Uterus (tissue), 4 donors: ENCODE data around the gene DUS2. TPM values are rescaled to one million over a fixed set of nuclear protein-coding genes. Genes with fewer than 3 reads are reported as not detected.
A peak's percentile ranks its signal among the peaks of the same experiment; 100 is the strongest.

Experiments used
- DNase-seq, 2 donors: peaks; one replicate each; pipeline ENCODE4 v3.0.0-alpha.2; 2019 to 2020
- H3K27ac ChIP-seq, 2 donors: fragments of 200-600 bp; sonication (generic); 1 replicate in 1 of 2; 2 replicates in 1 of 2; pipeline ENCODE4 v1.5.1; 2016 to 2018
- H3K27me3 ChIP-seq, 2 donors: fragments of 200-600 bp; sonication (generic); one replicate each; pipeline ENCODE4 v1.5.1; 2018 to 2019; ENCODE audit warnings: control low read depth in 1 of 2
- H3K36me3 ChIP-seq, 2 donors: fragments of 200-600 bp; sonication (generic); one replicate each; pipeline ENCODE4 v1.5.1; 2019; ENCODE audit warnings: control low read depth in 1 of 2
- H3K4me1 ChIP-seq, 2 donors: fragments of 200-600 bp; sonication (generic); one replicate each; pipeline ENCODE4 v1.5.1; 2018 to 2019; ENCODE audit warnings: control low read depth in 1 of 2
- H3K4me3 ChIP-seq, 2 donors: fragments of 200-600 bp; sonication (generic); 1 replicate in 1 of 2; 2 replicates in 1 of 2; pipeline ENCODE4 v1.5.1; 2018 to 2019; ENCODE audit warnings: mild to moderate bottlenecking in 1 of 2
- H3K9me3 ChIP-seq, 2 donors: fragments of 200-600 bp; sonication (generic); one replicate each; pipeline ENCODE4 v1.5.1; 2019; ENCODE audit warnings: control low read depth in 1 of 2
- POLR2A ChIP-seq, 2 donors: fragments of 450-650 bp; IDR thresholded peaks; one replicate each; pipeline ENCODE4 v1.6.1; 2016; ENCODE audit warnings: antibody characterized with exemption in 2 of 2, mild to moderate bottlenecking in 1 of 2, moderate library complexity in 1 of 2
- intact Hi-C: fragments of 100-400 bp; cut with DNase I; formaldehyde crosslinking; loops from one replicate; pipeline ENCODE4 v1.15.1; 2023; ENCODE audit warnings: low total_unique reads
- total RNA-seq, 4 donors: library from RNA; depleted of rRNA in 3 of 4; stranded (reverse); fragments of >200 nt in 3 of 4; gene quantifications; one replicate each; pipeline versions ENCODE4 v1.1.0 to v1.2.4, GENCODE V29; 2014 to 2023
- TF ChIP-seq, protein P1 (sequence below), 4 experiments: fragments of 200-600 bp in 2 of 4; fragments of 450-650 bp in 2 of 4; sonication (generic) in 2 of 4; IDR thresholded peaks; one replicate each; pipeline ENCODE4 v1.5.1; 2016 to 2019; ENCODE audit warnings: antibody characterized with exemption in 4 of 4, mild to moderate bottlenecking in 2 of 4, moderate library complexity in 1 of 4
- donor health status: DM: yes; HTN: yes; CAD: no.

DUS2 gene
- total RNA-seq, 4 donors from 2014 or later: 2.0 to 18.4 (median 5.6) TPM

DNA sequence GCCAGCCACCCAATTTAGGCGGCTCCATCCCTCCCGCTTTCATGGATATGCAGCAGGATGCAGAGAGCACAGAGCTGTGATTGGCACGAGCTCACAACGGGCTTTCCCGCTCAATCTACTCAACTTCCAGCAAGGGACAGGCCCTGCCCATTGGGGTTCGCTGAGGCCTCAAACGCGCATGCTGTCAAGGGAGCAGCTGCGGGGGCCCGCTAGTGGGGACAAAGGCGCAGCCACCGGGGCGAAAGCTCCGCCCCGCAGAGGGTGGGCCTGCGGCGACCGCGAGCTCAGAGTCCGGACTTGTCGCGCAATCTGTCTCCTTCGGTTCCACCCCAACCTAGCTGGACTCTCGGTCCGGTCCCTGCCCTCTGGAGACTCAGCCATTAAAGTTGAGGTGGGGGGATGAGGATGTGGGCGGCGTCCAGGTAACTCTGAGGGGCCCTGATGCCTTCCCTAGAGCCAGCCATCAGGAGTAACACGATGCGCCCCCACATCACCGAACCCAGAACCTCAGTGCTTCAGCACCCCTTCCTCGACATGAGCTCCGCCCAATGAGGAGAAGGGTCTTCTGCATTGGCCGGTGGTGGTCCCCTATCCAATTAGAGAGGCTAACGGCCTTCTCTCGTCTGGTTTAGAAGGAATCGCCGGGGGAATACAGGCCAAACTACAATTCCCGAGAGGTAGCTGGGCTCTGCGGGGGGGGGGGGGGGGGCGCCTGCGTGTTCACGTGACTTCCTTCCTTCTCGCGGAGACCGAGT is 61.6 kb downstream of the DUS2 start:
- TF ChIP-seq POLR2A (IDR thresholded peaks at IDR 0.05): peak; percentile 23 to 51
- TF ChIP-seq, protein P1, sequence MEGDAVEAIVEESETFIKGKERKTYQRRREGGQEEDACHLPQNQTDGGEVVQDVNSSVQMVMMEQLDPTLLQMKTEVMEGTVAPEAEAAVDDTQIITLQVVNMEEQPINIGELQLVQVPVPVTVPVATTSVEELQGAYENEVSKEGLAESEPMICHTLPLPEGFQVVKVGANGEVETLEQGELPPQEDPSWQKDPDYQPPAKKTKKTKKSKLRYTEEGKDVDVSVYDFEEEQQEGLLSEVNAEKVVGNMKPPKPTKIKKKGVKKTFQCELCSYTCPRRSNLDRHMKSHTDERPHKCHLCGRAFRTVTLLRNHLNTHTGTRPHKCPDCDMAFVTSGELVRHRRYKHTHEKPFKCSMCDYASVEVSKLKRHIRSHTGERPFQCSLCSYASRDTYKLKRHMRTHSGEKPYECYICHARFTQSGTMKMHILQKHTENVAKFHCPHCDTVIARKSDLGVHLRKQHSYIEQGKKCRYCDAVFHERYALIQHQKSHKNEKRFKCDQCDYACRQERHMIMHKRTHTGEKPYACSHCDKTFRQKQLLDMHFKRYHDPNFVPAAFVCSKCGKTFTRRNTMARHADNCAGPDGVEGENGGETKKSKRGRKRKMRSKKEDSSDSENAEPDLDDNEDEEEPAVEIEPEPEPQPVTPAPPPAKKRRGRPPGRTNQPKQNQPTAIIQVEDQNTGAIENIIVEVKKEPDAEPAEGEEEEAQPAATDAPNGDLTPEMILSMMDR (IDR thresholded peaks at IDR 0.05): peak in 2 of 4 experiments; percentile 20 to 27
- intact Hi-C loops: no loop called here
- Histone ChIP-seq H3K4me1 (peaks cover 7 to 12% of the 10 kb centered on the region in 2 donors), H3K36me3 (no peaks in the 10 kb centered on the region), H3K27me3 (no peaks in the 10 kb centered on the region), H3K27ac (peak overlapping the region; percentile 96 to 99), H3K9me3 (no peaks in the 10 kb centered on the region), H3K4me3 (peak overlapping the region; percentile 47 to 68)
- DNase-seq: peak; percentile 86 to 88

DNA sequence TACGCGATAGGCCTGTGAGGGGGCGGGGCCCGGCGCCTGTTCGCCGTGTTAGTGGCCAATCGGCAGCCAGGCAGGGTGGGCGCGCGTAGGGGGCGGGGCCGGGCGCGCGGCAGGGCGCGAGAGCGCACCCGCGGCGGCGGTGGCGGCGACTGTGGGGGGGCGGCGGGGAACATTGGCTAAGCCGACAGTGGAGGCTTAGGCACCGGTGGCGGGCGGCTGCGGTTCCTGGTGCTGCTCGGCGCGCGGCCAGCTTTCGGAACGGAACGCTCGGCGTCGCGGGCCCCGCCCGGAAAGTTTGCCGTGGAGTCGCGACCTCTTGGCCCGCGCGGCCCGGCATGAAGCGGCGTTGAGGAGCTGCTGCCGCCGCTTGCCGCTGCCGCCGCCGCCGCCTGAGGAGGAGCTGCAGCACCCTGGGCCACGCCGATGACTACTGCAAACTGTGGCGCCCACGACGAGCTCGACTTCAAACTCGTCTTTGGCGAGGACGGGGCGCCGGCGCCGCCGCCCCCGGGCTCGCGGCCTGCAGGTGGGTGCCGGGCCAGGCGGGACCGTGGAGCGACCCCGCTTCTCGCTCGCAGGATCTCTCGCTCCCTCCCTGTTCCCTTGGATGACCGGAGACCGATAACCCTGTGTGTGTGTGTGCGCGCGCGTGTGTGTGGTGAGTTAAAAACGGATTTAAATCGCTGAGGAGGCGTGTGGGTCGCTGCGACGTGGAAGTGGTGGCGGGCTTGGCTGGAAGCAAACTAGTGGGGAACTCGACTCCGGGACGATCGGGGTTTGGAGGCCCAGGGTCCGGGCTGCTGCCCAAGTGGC is 62.4 kb downstream of the DUS2 start, which contains the start of gene NFATC3:
TSS of gene NFATC3 (plus strand) at position 112 of the 813 bp plus-strand sequence. CDS start at position 424, 312 bp downstream.
- H3K27me3 ChIP-seq: no peaks in the 10 kb centered on the region
- peak within 1 kb of the TSS; percentile 96 to 99 for H3K27ac ChIP-seq
- H3K9me3 ChIP-seq: no peaks in the 10 kb centered on the region
- peaks cover 0 to 6% of the 10 kb centered on the region in 2 donors for H3K4me1 ChIP-seq
- TF ChIP-seq, protein P1 (IDR thresholded peaks at IDR 0.05): no peak
- TF ChIP-seq POLR2A (IDR thresholded peaks at IDR 0.05): peak; percentile 60 to 66
- peak; percentile 98 to 99 for DNase-seq
- no peaks in the 10 kb centered on the region for H3K36me3 ChIP-seq
- intact Hi-C loops: no loop called here
- peak within 1 kb of the TSS; percentile 68 to 86 for H3K4me3 ChIP-seq

- peak overlapping the region; percentile 53 to 86 for H3K4me3 ChIP-seq
- no peak for DNase-seq
- no peak for TF ChIP-seq POLR2A (IDR thresholded peaks at IDR 0.05)
- TF ChIP-seq, protein P1 (IDR thresholded peaks at IDR 0.05): no peak
- H3K4me1 ChIP-seq: peaks cover 0 to 6% of the 10 kb centered on the region in 2 donors
- no peaks in the 10 kb centered on the region for H3K36me3 ChIP-seq
- H3K27ac ChIP-seq: peak overlapping the region; percentile 88 to 99
- no peaks in the 10 kb centered on the region for H3K9me3 ChIP-seq
- intact Hi-C loops: no loop called here
- H3K27me3 ChIP-seq: no peaks in the 10 kb centered on the region
Measured at GRCh38 chr16:68086336-68086841, 63.3 kb downstream of the DUS2 start.

- intact Hi-C loops: no loop called here
- Histone ChIP-seq H3K4me1 (peaks cover 0 to 6% of the 10 kb centered on the region in 2 donors), H3K27ac (peak overlapping the region; percentile 33 to 99), H3K27me3 (no peaks in the 10 kb centered on the region), H3K36me3 (no peaks in the 10 kb centered on the region), H3K9me3 (no peaks in the 10 kb centered on the region), H3K4me3 (peak overlapping the region; percentile 53 to 86)
- TF ChIP-seq, protein P1 (IDR thresholded peaks at IDR 0.05): no peak
- no peak for TF ChIP-seq POLR2A (IDR thresholded peaks at IDR 0.05)
- no peak for DNase-seq
Measured at GRCh38 chr16:68086860-68087268, 63.8 kb downstream of the DUS2 start.
